ENCODE data around the gene SPACA1.

Gene SPACA1

GRCh38 chr6:88105741-88106340, 58.2 kb downstream of the SPACA1 start (continued):
- TF ChIP-seq, protein P1, sequence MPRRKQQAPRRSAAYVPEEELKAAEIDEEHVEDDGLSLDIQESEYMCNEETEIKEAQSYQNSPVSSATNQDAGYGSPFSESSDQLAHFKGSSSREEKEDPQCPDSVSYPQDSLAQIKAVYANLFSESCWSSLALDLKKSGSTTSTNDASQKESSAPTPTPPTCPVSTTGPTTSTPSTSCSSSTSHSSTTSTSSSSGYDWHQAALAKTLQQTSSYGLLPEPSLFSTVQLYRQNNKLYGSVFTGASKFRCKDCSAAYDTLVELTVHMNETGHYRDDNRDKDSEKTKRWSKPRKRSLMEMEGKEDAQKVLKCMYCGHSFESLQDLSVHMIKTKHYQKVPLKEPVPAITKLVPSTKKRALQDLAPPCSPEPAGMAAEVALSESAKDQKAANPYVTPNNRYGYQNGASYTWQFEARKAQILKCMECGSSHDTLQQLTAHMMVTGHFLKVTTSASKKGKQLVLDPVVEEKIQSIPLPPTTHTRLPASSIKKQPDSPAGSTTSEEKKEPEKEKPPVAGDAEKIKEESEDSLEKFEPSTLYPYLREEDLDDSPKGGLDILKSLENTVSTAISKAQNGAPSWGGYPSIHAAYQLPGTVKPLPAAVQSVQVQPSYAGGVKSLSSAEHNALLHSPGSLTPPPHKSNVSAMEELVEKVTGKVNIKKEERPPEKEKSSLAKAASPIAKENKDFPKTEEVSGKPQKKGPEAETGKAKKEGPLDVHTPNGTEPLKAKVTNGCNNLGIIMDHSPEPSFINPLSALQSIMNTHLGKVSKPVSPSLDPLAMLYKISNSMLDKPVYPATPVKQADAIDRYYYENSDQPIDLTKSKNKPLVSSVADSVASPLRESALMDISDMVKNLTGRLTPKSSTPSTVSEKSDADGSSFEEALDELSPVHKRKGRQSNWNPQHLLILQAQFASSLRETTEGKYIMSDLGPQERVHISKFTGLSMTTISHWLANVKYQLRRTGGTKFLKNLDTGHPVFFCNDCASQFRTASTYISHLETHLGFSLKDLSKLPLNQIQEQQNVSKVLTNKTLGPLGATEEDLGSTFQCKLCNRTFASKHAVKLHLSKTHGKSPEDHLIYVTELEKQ (tag by site-specific recombination; IDR thresholded peaks at IDR 0.05; ENCODE audit: borderline replicate concordance) = no peak
- TF ChIP-seq ZFHX2 (tag by site-specific recombination; conservative IDR thresholded peaks at IDR 0.05) = no peak
- TF ChIP-seq, protein P2, sequence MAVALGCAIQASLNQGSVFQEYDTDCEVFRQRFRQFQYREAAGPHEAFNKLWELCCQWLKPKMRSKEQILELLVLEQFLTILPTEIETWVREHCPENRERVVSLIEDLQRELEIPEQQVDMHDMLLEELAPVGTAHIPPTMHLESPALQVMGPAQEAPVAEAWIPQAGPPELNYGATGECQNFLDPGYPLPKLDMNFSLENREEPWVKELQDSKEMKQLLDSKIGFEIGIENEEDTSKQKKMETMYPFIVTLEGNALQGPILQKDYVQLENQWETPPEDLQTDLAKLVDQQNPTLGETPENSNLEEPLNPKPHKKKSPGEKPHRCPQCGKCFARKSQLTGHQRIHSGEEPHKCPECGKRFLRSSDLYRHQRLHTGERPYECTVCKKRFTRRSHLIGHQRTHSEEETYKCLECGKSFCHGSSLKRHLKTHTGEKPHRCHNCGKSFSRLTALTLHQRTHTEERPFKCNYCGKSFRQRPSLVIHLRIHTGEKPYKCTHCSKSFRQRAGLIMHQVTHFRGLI (tag by site-specific recombination; IDR thresholded peaks at IDR 0.05) = no peak
- no peak for TF ChIP-seq ZNF155 (tag by site-specific recombination; IDR thresholded peaks at IDR 0.05)
- no peak for TF ChIP-seq ZNF121 (tag by site-specific recombination; IDR thresholded peaks at IDR 0.05)
- TF ChIP-seq PRDM1 (tag by site-specific recombination; IDR thresholded peaks at IDR 0.05) = no peak
- TF ChIP-seq GLI4 (tag by site-specific recombination; IDR thresholded peaks at IDR 0.05) = no peak
- TF ChIP-seq, protein P3, sequence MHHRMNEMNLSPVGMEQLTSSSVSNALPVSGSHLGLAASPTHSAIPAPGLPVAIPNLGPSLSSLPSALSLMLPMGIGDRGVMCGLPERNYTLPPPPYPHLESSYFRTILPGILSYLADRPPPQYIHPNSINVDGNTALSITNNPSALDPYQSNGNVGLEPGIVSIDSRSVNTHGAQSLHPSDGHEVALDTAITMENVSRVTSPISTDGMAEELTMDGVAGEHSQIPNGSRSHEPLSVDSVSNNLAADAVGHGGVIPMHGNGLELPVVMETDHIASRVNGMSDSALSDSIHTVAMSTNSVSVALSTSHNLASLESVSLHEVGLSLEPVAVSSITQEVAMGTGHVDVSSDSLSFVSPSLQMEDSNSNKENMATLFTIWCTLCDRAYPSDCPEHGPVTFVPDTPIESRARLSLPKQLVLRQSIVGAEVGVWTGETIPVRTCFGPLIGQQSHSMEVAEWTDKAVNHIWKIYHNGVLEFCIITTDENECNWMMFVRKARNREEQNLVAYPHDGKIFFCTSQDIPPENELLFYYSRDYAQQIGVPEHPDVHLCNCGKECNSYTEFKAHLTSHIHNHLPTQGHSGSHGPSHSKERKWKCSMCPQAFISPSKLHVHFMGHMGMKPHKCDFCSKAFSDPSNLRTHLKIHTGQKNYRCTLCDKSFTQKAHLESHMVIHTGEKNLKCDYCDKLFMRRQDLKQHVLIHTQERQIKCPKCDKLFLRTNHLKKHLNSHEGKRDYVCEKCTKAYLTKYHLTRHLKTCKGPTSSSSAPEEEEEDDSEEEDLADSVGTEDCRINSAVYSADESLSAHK (tag by site-specific recombination; IDR thresholded peaks at IDR 0.05) = no peak
- no peak for TF ChIP-seq SCRT2 (tag by site-specific recombination; IDR thresholded peaks at IDR 0.05)
- TF ChIP-seq, protein P4, sequence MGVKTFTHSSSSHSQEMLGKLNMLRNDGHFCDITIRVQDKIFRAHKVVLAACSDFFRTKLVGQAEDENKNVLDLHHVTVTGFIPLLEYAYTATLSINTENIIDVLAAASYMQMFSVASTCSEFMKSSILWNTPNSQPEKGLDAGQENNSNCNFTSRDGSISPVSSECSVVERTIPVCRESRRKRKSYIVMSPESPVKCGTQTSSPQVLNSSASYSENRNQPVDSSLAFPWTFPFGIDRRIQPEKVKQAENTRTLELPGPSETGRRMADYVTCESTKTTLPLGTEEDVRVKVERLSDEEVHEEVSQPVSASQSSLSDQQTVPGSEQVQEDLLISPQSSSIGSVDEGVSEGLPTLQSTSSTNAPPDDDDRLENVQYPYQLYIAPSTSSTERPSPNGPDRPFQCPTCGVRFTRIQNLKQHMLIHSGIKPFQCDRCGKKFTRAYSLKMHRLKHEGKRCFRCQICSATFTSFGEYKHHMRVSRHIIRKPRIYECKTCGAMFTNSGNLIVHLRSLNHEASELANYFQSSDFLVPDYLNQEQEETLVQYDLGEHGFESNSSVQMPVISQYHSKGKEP (tag by site-specific recombination; IDR thresholded peaks at IDR 0.05) = no peak
- TF ChIP-seq ZNF677 (tag by site-specific recombination; IDR thresholded peaks at IDR 0.05) = no peak

GRCh38 chr6:88107241-88107640, 59.6 kb downstream of the SPACA1 start:
- Histone ChIP-seq H3K4me1 (ENCODE audit: control insufficient read depth, insufficient read depth, low read length) (no peaks in the 10 kb centered on the region), H3K4me3 (ENCODE audit: low read depth, low read length) (no peak overlapping the region), H3K9me3 (ENCODE audit: control insufficient read depth, insufficient read depth, low read depth, low read length) (no peaks in the 10 kb centered on the region; the same call in 1 of the 2 replicates), H3K36me3 (ENCODE audit: control insufficient read depth in 2 of 2, insufficient read depth in 1 of 2, low read length in 2 of 2) (no peaks in the 10 kb centered on the region), H3K27ac (ENCODE audit: extremely low read depth, low read depth, low read length) (no peak overlapping the region)
- TF ChIP-seq ZNF19 (tag by site-specific recombination; IDR thresholded peaks at IDR 0.05; ENCODE audit: low read depth) = no peak
- CTCF ChIA-PET = interaction anchor here (1.1 to 1.5 kb wide), 2 partner anchors 764 to 1042 kb away, joined by 3 to 4 read pairs; no protein-coding TSS in a partner anchor
- POLR2A ChIA-PET = no interaction called here

DNA sequence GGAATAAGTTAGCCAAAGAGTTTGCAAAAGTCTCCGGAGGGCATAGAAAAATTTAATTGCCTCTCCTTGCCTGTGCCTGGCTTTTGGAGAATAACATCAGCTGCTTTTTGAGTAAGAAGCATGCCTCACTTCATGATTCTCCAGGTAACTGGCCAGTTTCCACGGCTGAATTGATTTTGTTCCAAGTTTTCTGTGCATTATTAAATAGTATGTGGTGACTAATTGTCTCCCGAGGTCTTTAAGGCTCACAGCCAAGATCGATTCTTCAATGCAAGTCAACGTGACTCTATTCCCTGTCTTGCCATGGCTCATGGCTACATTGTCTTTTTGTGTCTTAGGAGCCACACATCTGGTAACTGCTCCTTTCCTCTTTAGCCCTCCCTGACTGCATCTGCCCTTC, 64.3 kb downstream of the SPACA1 start:
- Histone ChIP-seq H3K4me1 (ENCODE audit: control insufficient read depth, insufficient read depth, low read length) (no peaks in the 10 kb centered on the region), H3K4me3 (ENCODE audit: low read depth, low read length) (no peak overlapping the region), H3K36me3 (ENCODE audit: control insufficient read depth in 2 of 2, insufficient read depth in 1 of 2, low read length in 2 of 2) (no peaks in the 10 kb centered on the region), H3K9me3 (ENCODE audit: control insufficient read depth, insufficient read depth, low read depth, low read length) (no peaks in the 10 kb centered on the region; the same call in 1 of the 2 replicates), H3K27ac (ENCODE audit: extremely low read depth, low read depth, low read length) (no peak overlapping the region)
- ChIA-PET CTCF (no interaction called here), POLR2A (no interaction called here)
- TF ChIP-seq ZNF837 (tag by site-specific recombination; IDR thresholded peaks at IDR 0.05) (no peak), KLF1 (tag by site-specific recombination; IDR thresholded peaks at IDR 0.05) (no peak), ZNF624 (tag by site-specific recombination; IDR thresholded peaks at IDR 0.05) (no peak), ZNF2 (tag by site-specific recombination; IDR thresholded peaks at IDR 0.05) (no peak), ZNF394 (tag by site-specific recombination; IDR thresholded peaks at IDR 0.05; ENCODE audit: borderline replicate concordance) (no peak), ZNF133 (tag by site-specific recombination; IDR thresholded peaks at IDR 0.05) (no peak), ZNF121 (tag by site-specific recombination; IDR thresholded peaks at IDR 0.05) (no peak), ZNF23 (tag by site-specific recombination; IDR thresholded peaks at IDR 0.05; ENCODE audit: borderline replicate concordance) (no peak), ZNF529 (tag by site-specific recombination; IDR thresholded peaks at IDR 0.05; ENCODE audit: insufficient replicate concordance) (no peak), ZNF138 (tag by site-specific recombination; IDR thresholded peaks at IDR 0.05; ENCODE audit: borderline replicate concordance) (no peak), ZNF292 (tag by site-specific recombination; IDR thresholded peaks at IDR 0.05; ENCODE audit: borderline replicate concordance, low read depth) (no peak), PRDM1 (tag by site-specific recombination; IDR thresholded peaks at IDR 0.05) (no peak)

Data from HEK293 (cell line).